GM12891 (cell line): Measurements from ENCODE around the gene TMC2.
"Not testable (repeated sequence)": the region's sequence is repeated elsewhere in the genome, so short reads cannot be mapped to it uniquely, and the experiment has no call there.

Experiments
- PAX5 ChIP-seq: IDR thresholded peaks from 2 replicates; pipeline ENCODE4 v1.6.1; 2011; ENCODE audit warnings: low read length, moderate library complexity, mild to moderate bottlenecking; ENCODE audit not compliant: insufficient read depth, severe bottlenecking
- POLR2A ChIP-seq: IDR thresholded peaks from 2 replicates; pipeline ENCODE4 v1.6.1; 2011; ENCODE audit warnings: low read depth, low read length, control low read depth
- POLR2AphosphoS5 ChIP-seq: IDR thresholded peaks from 2 replicates; pipeline ENCODE4 v1.6.1; 2011; ENCODE audit warnings: low read depth, low read length, control low read depth
- POU2F2 ChIP-seq: IDR thresholded peaks from 2 replicates; pipeline ENCODE4 v1.6.1; 2011; ENCODE audit warnings: low read depth, mild to moderate bottlenecking, control low read depth, low read length, moderate library complexity
- SPI1 ChIP-seq: IDR thresholded peaks from 2 replicates; pipeline ENCODE4 v1.6.1; 2011; ENCODE audit warnings: low read depth, low read length, control low read depth
- TAF1 ChIP-seq: IDR thresholded peaks from 2 replicates; pipeline ENCODE4 v1.6.1; 2011; ENCODE audit warnings: low read depth, low read length, control low read depth

DNA sequence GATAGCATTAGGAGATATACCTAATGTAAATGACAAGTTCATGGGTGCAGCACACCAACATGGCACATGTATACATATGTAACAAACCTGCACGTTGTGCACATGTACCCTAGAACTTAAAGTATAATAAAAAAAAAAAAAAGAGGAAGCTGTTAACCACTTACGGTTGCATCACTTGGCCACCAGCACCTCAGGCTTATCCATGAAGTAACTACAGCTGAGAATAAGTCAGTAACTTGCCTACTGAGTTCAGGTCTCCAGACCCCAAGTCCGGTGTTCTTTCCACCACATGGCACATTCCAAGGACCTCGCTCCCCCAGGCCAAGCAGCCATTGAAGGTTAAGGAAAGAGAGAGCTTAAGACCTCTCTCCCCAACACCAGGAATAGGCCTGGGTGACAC is 148.4 kb downstream of the TMC2 start:
- TF ChIP-seq POLR2A, TAF1, POLR2AphosphoS5, SPI1, POU2F2, PAX5: not testable (repeated sequence)
